GM12891 (cell line): ENCODE results near the gene FAM180A.

Experiments
- POLR2A ChIP-seq: IDR thresholded peaks from 2 replicates; pipeline ENCODE4 v1.6.1; 2011; ENCODE audit warnings: low read depth, low read length, control low read depth
- SPI1 ChIP-seq: IDR thresholded peaks from 2 replicates; pipeline ENCODE4 v1.6.1; 2011; ENCODE audit warnings: low read depth, low read length, control low read depth

- no peak for TF ChIP-seq SPI1
- TF ChIP-seq POLR2A: no peak
Measured at GRCh38 chr7:135748770-135749169, at the start of gene FAM180A.
